WI38 (cell line): ENCODE measurements around the gene MGP.
A peak's percentile ranks its signal among the peaks of the same experiment; 100 is the strongest.

Experiments
- H3K4me3 ChIP-seq: 2 replicates; pipeline ENCODE4 v1.5.1; 2011; ENCODE audit warnings: low read depth, mild to moderate bottlenecking, control low read depth, low read length
- CTCF ChIP-seq: IDR thresholded peaks from 2 replicates; pipeline ENCODE4 v1.5.1; 2012; ENCODE audit warnings: low read depth, mild to moderate bottlenecking, control low read depth, low read length

Gene MGP

GRCh38 chr12:14840616-14841015 is 45.0 kb downstream of the MGP start:
- no peak overlapping the region for H3K4me3 ChIP-seq
- no peak for TF ChIP-seq CTCF

GRCh38 chr12:14839262-14839661 is 46.4 kb downstream of the MGP start:
- no peak overlapping the region for H3K4me3 ChIP-seq
- TF ChIP-seq CTCF = no peak

GRCh38 chr12:14836336-14837210 is 49.1 kb downstream of the MGP start:
- TF ChIP-seq CTCF = no peak
- H3K4me3 ChIP-seq = peak overlapping the region; percentile 35

GRCh38 chr12:14834509-14834908 is 51.1 kb downstream of the MGP start:
- H3K4me3 ChIP-seq = no peak overlapping the region

GRCh38 chr12:14833952-14834351 is 51.7 kb downstream of the MGP start:
- no peak for TF ChIP-seq CTCF
- no peak overlapping the region for H3K4me3 ChIP-seq

More at GRCh38 chr12:14834509-14834908, 51.1 kb downstream of the MGP start:
- TF ChIP-seq CTCF = no peak

- TF ChIP-seq CTCF = no peak
- no peak overlapping the region for H3K4me3 ChIP-seq
These were observed 52.3 kb downstream of the MGP start for GRCh38 chr12:14833336-14833735.
